IMR-90 (cell line): Measurements from ENCODE around the gene CDK14. TPM values are rescaled to one million over a fixed set of nuclear protein-coding genes. Genes with fewer than 3 reads are reported as not detected.
A peak's percentile ranks its signal among the peaks of the same experiment; 100 is the strongest.

Experiments
- ATAC-seq: fragments of 200-7000 bp; cut with Tn5 transposase; 2 replicates; pipeline ENCODE4 v1.9.1; 2020; ENCODE audit warnings: low read depth, mild to moderate bottlenecking, moderate library complexity
- BruUV-seq: library from RNA; stranded (reverse); fragments of 400-500 nt; replicated peaks from 2 replicates; lab custom pipeline; 2021; lab: Mats Ljungman, UMichigan
- CTCF ChIA-PET: fragments of 300-600 bp; formaldehyde crosslinking; extraction: SDS; loops from one replicate; lab custom pipeline; 2021; ENCODE audit warnings: antibody characterized with exemption; lab: Yijun Ruan, JAX
- POLR2A ChIA-PET: fragments of 300-600 bp; sonication (Branson Sonifier 250); formaldehyde crosslinking; loops from one replicate; lab custom pipeline; 2022; ENCODE audit warnings: antibody characterized with exemption; ENCODE audit not compliant: unreplicated experiment; lab: Charles Lee
- DNase-seq: peaks from one replicate; pipeline ENCODE4 v3.0.0; 2013
- H2AFZ ChIP-seq: replicated peaks from 2 replicates; pipeline ENCODE3; 2013; ENCODE audit warnings: low read length, mild to moderate bottlenecking; ENCODE audit not compliant: poor library complexity
- H2AK5ac ChIP-seq: 2 replicates; pipeline ENCODE4 v1.6.1; 2013; ENCODE audit warnings: low read depth, low read length, inconsistent platforms
- H2AK9ac ChIP-seq: replicated peaks from 2 replicates; pipeline ENCODE3; 2013; ENCODE audit warnings: mild to moderate bottlenecking, low read depth, low read length, moderate library complexity; ENCODE audit not compliant: poor library complexity
- H2BK120ac ChIP-seq: 2 replicates; pipeline ENCODE4 v1.6.1; 2013; ENCODE audit warnings: low read depth, low read length, inconsistent platforms
- H2BK15ac ChIP-seq: 3 replicates; pipeline ENCODE4 v1.6.1; 2013; ENCODE audit warnings: low read depth, low read length, inconsistent platforms
- H2BK20ac ChIP-seq: 2 replicates; pipeline ENCODE4 v1.6.1; 2013; ENCODE audit warnings: low read depth, mild to moderate bottlenecking, inconsistent platforms, low read length, moderate library complexity
- H2BK5ac ChIP-seq: 2 replicates; pipeline ENCODE4 v1.6.1; 2013; ENCODE audit warnings: mild to moderate bottlenecking, low read depth, low read length, inconsistent platforms; ENCODE audit not compliant: poor library complexity, severe bottlenecking
- H3K14ac ChIP-seq: replicated peaks from 2 replicates; pipeline ENCODE4 v1.6.1; 2013; ENCODE audit warnings: low read depth, low read length, inconsistent platforms
- H3K18ac ChIP-seq: 2 replicates; pipeline ENCODE4 v1.6.1; 2013; ENCODE audit warnings: low read depth, low read length, control low read depth
- H3K23ac ChIP-seq: 2 replicates; pipeline ENCODE4 v1.6.1; 2013; ENCODE audit warnings: low read depth, low read length, inconsistent platforms
- H3K27ac ChIP-seq: 2 replicates; pipeline ENCODE4 v1.5.1; 2013; ENCODE audit warnings: mild to moderate bottlenecking, control low read depth, low read length; ENCODE audit not compliant: insufficient read depth
- H3K27me3 ChIP-seq: 2 replicates; pipeline ENCODE4 v1.6.1; 2013; ENCODE audit warnings: low read length; ENCODE audit not compliant: control insufficient read depth, insufficient read depth
- H3K36me3 ChIP-seq: 2 replicates; pipeline ENCODE4 v1.6.1; 2013; ENCODE audit warnings: low read length, mixed read lengths; ENCODE audit not compliant: control insufficient read depth, insufficient read depth
- H3K4ac ChIP-seq: 2 replicates; pipeline ENCODE4 v1.6.1; 2013; ENCODE audit warnings: low read depth, low read length, inconsistent platforms
- H3K4me1 ChIP-seq: 2 replicates; pipeline ENCODE4 v1.6.1; 2013; ENCODE audit warnings: low read length, mixed read lengths; ENCODE audit not compliant: control insufficient read depth, insufficient read depth
- H3K4me2 ChIP-seq: 2 replicates; pipeline ENCODE4 v1.6.1; 2013; ENCODE audit warnings: low read depth, mild to moderate bottlenecking, control low read depth, low read length, moderate library complexity
- H3K4me3 ChIP-seq: 2 replicates; pipeline ENCODE4 v1.5.1; 2013; ENCODE audit warnings: low read depth, mild to moderate bottlenecking, control low read depth, low read length, moderate library complexity; ENCODE audit not compliant: insufficient read depth
- H3K56ac ChIP-seq: 2 replicates; pipeline ENCODE4 v1.6.1; 2013; ENCODE audit warnings: low read length, inconsistent platforms; ENCODE audit not compliant: insufficient read depth; ENCODE audit errors: extremely low read depth
- H3K79me1 ChIP-seq, 2 experiments: 2 replicates each; pipeline ENCODE4 v1.6.1; 2013; ENCODE audit warnings: low read length in 2 of 2, inconsistent platforms in 1 of 2, low read depth in 1 of 2
- H3K9ac ChIP-seq: 2 replicates; pipeline ENCODE4 v1.6.1; 2013; ENCODE audit warnings: low read depth, low read length, control low read depth
- H3K9me1 ChIP-seq: 2 replicates; pipeline ENCODE4 v1.6.1; 2013; ENCODE audit warnings: low read length, inconsistent platforms; ENCODE audit not compliant: insufficient read depth
- H3K9me3 ChIP-seq: 2 replicates; pipeline ENCODE4 v1.6.1; 2013; ENCODE audit warnings: low read length; ENCODE audit not compliant: control insufficient read depth, insufficient read depth
- H4K20me1 ChIP-seq: 2 replicates; pipeline ENCODE4 v1.6.1; 2013; ENCODE audit warnings: low read length, inconsistent platforms; ENCODE audit not compliant: insufficient read depth
- H4K5ac ChIP-seq: 2 replicates; pipeline ENCODE4 v1.6.1; 2013; ENCODE audit warnings: mild to moderate bottlenecking, low read depth, low read length, control low read depth
- H4K8ac ChIP-seq, 2 experiments: 2 replicates each; pipeline ENCODE4 v1.6.1; 2013; ENCODE audit warnings: low read depth in 2 of 2, low read length in 2 of 2, control low read depth in 1 of 2, inconsistent platforms in 1 of 2
- H4K91ac ChIP-seq: 2 replicates; pipeline ENCODE4 v1.6.1; 2013; ENCODE audit warnings: low read depth, low read length, inconsistent platforms; ENCODE audit not compliant: insufficient read depth
- FOS ChIP-seq: fragments of 150-350 bp; IDR thresholded peaks from 2 replicates; pipeline ENCODE4 v1.6.1; 2016; ENCODE audit warnings: low read depth, low read length
- MXI1 ChIP-seq: IDR thresholded peaks from 2 replicates; pipeline ENCODE4 v1.6.1; 2012; ENCODE audit warnings: low read depth, mild to moderate bottlenecking, low read length, moderate library complexity, borderline replicate concordance
- POLR2A ChIP-seq: IDR thresholded peaks from 2 replicates; pipeline ENCODE4 v1.6.1; 2012; ENCODE audit warnings: mild to moderate bottlenecking, low read depth, low read length
- RCOR1 ChIP-seq: IDR thresholded peaks from 2 replicates; pipeline ENCODE4 v1.6.1; 2012; ENCODE audit warnings: mild to moderate bottlenecking, low read length, improper control_type of control experiment; ENCODE audit not compliant: insufficient replicate concordance
- SMC3 ChIP-seq: fragments of 150-350 bp; IDR thresholded peaks from 2 replicates; pipeline ENCODE4 v1.6.1; 2016; ENCODE audit warnings: low read depth, mild to moderate bottlenecking, antibody characterized with exemption, low read length, moderate library complexity
- WGBS, 2 experiments: methylation state at CpG; one replicate each; pipeline versions ENCODE4 v1.1.5 to v1.1.7; 2013; ENCODE audit warnings: missing lambda C conversion rate in 2 of 2; ENCODE audit not compliant: insufficient read length in 1 of 2; ENCODE audit errors: extremely low coverage in 2 of 2; 5-methylcytosine and 5-hydroxymethylcytosine counted together
- dilution Hi-C: fragments of 300-500 bp; cut with HindIII; formaldehyde crosslinking; loops from one replicate; pipeline ENCODE4 v1.14.3; 2018; ENCODE audit warnings: low sequenced_read_pairs; ENCODE audit not compliant: unreplicated experiment
- in situ Hi-C: fragments of 300-500 bp; cut with MboI; formaldehyde crosslinking; loops from 3 replicates; pipeline ENCODE4 v1.14.3; 2019; ENCODE audit warnings: low sequenced_read_pairs, inconsistent platforms, mixed read lengths
- intact Hi-C: fragments of 100-400 bp; cut with micrococcal nuclease; formaldehyde crosslinking; loops from 2 replicates; pipeline ENCODE4 v1.10.0; 2022
- polyA plus RNA-seq, 3 experiments: library from polyadenylated mRNA; depleted of rRNA; stranded (reverse); fragments of >200 nt; gene quantifications; 2 replicates each; pipeline ENCODE4 v1.2.3, GENCODE V29; 2012; ENCODE audit warnings: low replicate concordance in 1 of 3
- total RNA-seq: library from RNA; depleted of rRNA; stranded (reverse); fragments of >200 nt; gene quantifications from 2 replicates; pipeline ENCODE4 v1.2.3, GENCODE V29; 2012
- TF ChIP-seq, protein P1 (sequence below): fragments of 150-350 bp; IDR thresholded peaks from 2 replicates; pipeline ENCODE4 v1.6.1; 2016; ENCODE audit warnings: low read depth, mild to moderate bottlenecking, low read length, moderate library complexity, borderline replicate concordance

CDK14 gene
- total and polyA plus RNA-seq, 2 of the 4 experiments (the other 2 are of a cell fraction), result 10.1 to 29.6 TPM

DNA sequence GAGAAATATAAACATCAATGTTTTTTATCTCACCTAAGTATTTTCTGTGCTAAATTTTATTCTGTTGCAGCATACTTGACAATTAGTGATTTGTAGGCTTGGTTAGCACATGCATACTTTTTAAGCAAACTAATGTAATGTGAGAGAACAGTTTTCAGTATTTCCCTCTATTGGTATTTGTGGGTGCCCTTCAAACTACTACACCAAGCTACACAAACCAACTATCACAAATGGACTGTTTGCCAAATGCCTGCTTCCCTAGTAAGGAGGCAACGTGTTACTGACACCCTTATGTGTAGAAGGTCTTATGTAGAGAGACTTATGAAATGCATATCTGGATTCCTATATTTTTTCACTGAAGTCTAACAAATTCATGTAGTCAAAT lies 569.7 kb downstream of the CDK14 start:
- intact Hi-C loops, result loop anchor here (1.0 to 5.0 kb wide), 2 partner anchors 39 to 98 kb away; partner anchors contain the start of gene FZD1
- ChIA-PET POLR2A (no interaction called here), CTCF (interaction anchor here (0.5 kb wide), 1 partner anchor 936 kb away, joined by 4 read pairs; no protein-coding TSS in a partner anchor)
- peak; percentile 14 for DNase-seq
- H3K9me1 ChIP-seq, result no peaks in the 10 kb centered on the region; the same call in 1 of the 2 replicates
- H3K23ac ChIP-seq, result peak overlapping the region; percentile 25; the same call in 1 of the 2 replicates
- in situ Hi-C loops, result no loop called here
- no peaks in the 10 kb centered on the region for H4K20me1 ChIP-seq
- H3K79me1 ChIP-seq, result peaks cover 0 to 4% of the 10 kb centered on the region in 2 experiments; a peak in 1 of 4 replicates
- H3K4ac ChIP-seq, result peak overlapping the region; percentile 13; the same call in 1 of the 2 replicates
- peak overlapping the region; percentile 90; the same call in 1 of the 2 replicates for H3K18ac ChIP-seq
- H3K9ac ChIP-seq, result no peak overlapping the region
- H3K36me3 ChIP-seq, result no peaks in the 10 kb centered on the region
- H4K8ac ChIP-seq, result peak overlapping the region in 1 of 2 experiments; percentile 50; a peak in 2 of 4 replicates
- TF ChIP-seq FOS (no peak), POLR2A (no peak), MXI1 (no peak), SMC3 (no peak), RCOR1 (no peak)
- TF ChIP-seq, protein P1, sequence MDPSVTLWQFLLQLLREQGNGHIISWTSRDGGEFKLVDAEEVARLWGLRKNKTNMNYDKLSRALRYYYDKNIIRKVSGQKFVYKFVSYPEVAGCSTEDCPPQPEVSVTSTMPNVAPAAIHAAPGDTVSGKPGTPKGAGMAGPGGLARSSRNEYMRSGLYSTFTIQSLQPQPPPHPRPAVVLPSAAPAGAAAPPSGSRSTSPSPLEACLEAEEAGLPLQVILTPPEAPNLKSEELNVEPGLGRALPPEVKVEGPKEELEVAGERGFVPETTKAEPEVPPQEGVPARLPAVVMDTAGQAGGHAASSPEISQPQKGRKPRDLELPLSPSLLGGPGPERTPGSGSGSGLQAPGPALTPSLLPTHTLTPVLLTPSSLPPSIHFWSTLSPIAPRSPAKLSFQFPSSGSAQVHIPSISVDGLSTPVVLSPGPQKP, result no peak
- H3K4me1 ChIP-seq, result peaks cover 14% of the 10 kb centered on the region
- H3K9me3 ChIP-seq, result no peaks in the 10 kb centered on the region
- H4K5ac ChIP-seq, result peak overlapping the region; percentile 50; the same call in 1 of the 2 replicates
- no peaks in the 10 kb centered on the region for H3K27me3 ChIP-seq
- peak overlapping the region; percentile 65; the same call in 1 of the 2 replicates for H3K27ac ChIP-seq
- no CpG with 5 or more reads among the region's 1 CpG for WGBS, 2 experiments
- H2BK15ac ChIP-seq, result peak overlapping the region; percentile 54; the same call in 2 of the 3 replicates
- dilution Hi-C loops, result no loop called here
- H2BK120ac ChIP-seq, result peak overlapping the region; percentile 64
- no TSS peak for BruUV-seq
- H3K4me2 ChIP-seq, result peak overlapping the region; percentile 41; the same call in 1 of the 2 replicates
- peak overlapping the region; percentile 57; the same call in 1 of the 2 replicates for H2AK5ac ChIP-seq
- no peak overlapping the region for H2AFZ ChIP-seq
- H2AK9ac ChIP-seq, result no peak overlapping the region
- H2BK20ac ChIP-seq, result peak overlapping the region; percentile 77; the same call in 1 of the 2 replicates
- H3K14ac ChIP-seq, result 0 out of 2 replicates have a peak overlapping the region, but pooled peaks have one; percentile 38
- ATAC-seq, result peak; percentile 16; the same call in 1 of the 2 replicates
- peak overlapping the region; percentile 49; the same call in 1 of the 2 replicates for H4K91ac ChIP-seq
- H3K56ac ChIP-seq, result no peak overlapping the region
- H3K4me3 ChIP-seq, result no peak overlapping the region
- peak overlapping the region; percentile 63 for H2BK5ac ChIP-seq
